Activated B cell treated with CpG ODN at 0.5 μM for 24 hours (primary cell): Measurements from ENCODE around the gene HELZ. TPM values are rescaled to one million over a fixed set of nuclear protein-coding genes. Genes with fewer than 3 reads are reported as not detected.

Source experiments
- ATAC-seq: fragments of 200-7000 bp; cut with Tn5 transposase; one replicate; pipeline ENCODE4 v1.10.0; 2021; ENCODE audit warnings: low read depth, mild to moderate bottlenecking, moderate library complexity
- CTCF ChIA-PET: fragments of 350-600 bp; sonication (Branson Sonifier 250); formaldehyde crosslinking; loops from one replicate; lab custom pipeline; 2021; ENCODE audit warnings: antibody characterized with exemption; lab: Charles Lee
- POLR2A ChIA-PET: fragments of 350-600 bp; sonication (Branson Sonifier 250); formaldehyde crosslinking; loops from one replicate; lab custom pipeline; 2021; ENCODE audit warnings: antibody characterized with exemption; lab: Charles Lee
- DNase-seq: peaks from one replicate; pipeline ENCODE4 v3.0.0; 2022
- H3K27ac Mint-ChIP-seq: one replicate; pipeline ENCODE4 v1.8.0; 2020; ENCODE audit warnings: mixed read lengths
- H3K27me3 Mint-ChIP-seq: one replicate; pipeline ENCODE4 v1.8.0; 2021; ENCODE audit warnings: mixed read lengths
- H3K36me3 Mint-ChIP-seq: one replicate; pipeline ENCODE4 v1.8.0; 2021; ENCODE audit warnings: low read depth, mixed read lengths
- H3K4me1 Mint-ChIP-seq: one replicate; pipeline ENCODE4 v1.8.0; 2021; ENCODE audit warnings: mixed read lengths
- H3K4me3 Mint-ChIP-seq: one replicate; pipeline ENCODE4 v1.8.0; 2020; ENCODE audit warnings: mild to moderate bottlenecking, mixed read lengths
- H3K9me3 Mint-ChIP-seq: one replicate; pipeline ENCODE4 v1.8.0; 2020; ENCODE audit warnings: mixed read lengths
- intact Hi-C: fragments of 100-400 bp; cut with micrococcal nuclease; formaldehyde crosslinking; loops from one replicate; pipeline ENCODE4 v1.15.1; 2024
- total RNA-seq: library from RNA; stranded (reverse); gene quantifications from 2 replicates; pipeline ENCODE4 v1.2.3, GENCODE V29; 2022
- TF ChIP-seq, protein P1 (sequence below): fragments of 200-600 bp; IDR thresholded peaks from one replicate; pipeline ENCODE4 v1.8.0; 2022; ENCODE audit warnings: antibody characterized with exemption, mild to moderate bottlenecking

HELZ gene
- total RNA-seq, 1 donor from 2014 or later = 69.7 TPM

DNA sequence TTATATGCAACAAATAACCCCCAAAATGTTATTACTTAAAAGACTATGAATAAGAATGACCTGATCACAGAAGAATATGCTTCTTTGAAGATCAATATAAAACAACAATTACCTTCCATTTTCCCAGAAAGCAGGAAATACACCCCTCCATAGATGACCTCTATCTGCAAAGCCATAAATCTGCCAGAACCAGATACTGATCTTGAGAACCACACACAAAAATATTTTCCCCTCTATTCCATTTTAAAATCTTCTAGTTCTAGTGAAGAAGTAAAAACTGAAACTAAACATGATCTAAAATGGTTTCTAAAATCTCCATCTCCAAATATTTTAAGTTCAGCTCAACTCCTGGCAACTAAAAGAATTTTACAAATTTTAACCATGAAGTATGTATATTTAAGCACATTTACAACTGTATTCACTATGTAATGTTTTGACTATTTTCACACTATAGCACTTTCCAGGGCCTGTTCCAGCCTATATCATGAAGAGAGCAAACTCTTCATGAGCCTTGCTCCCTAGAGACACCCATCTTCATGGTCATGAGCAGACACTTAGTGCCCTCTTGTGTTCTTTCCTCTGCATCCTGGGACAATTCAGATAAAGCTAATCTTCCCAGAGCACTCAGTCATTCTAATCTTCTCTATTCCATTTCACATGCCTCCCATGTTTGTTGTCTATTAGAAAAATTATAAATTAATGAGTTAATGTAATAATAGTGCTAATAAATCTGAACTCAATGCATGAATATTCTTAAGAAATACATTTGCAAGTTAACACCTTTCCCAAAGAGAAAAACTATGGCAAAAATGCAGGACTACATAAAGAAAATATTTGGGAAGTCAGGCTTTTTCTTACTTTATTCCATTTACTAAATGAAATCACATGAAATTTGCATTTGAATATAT, 87.0 kb downstream of the HELZ start:
- H3K36me3 Mint-ChIP-seq = peaks cover 56% of the 10 kb centered on the region
- no peaks in the 10 kb centered on the region for H3K27me3 Mint-ChIP-seq
- TF ChIP-seq, protein P1, sequence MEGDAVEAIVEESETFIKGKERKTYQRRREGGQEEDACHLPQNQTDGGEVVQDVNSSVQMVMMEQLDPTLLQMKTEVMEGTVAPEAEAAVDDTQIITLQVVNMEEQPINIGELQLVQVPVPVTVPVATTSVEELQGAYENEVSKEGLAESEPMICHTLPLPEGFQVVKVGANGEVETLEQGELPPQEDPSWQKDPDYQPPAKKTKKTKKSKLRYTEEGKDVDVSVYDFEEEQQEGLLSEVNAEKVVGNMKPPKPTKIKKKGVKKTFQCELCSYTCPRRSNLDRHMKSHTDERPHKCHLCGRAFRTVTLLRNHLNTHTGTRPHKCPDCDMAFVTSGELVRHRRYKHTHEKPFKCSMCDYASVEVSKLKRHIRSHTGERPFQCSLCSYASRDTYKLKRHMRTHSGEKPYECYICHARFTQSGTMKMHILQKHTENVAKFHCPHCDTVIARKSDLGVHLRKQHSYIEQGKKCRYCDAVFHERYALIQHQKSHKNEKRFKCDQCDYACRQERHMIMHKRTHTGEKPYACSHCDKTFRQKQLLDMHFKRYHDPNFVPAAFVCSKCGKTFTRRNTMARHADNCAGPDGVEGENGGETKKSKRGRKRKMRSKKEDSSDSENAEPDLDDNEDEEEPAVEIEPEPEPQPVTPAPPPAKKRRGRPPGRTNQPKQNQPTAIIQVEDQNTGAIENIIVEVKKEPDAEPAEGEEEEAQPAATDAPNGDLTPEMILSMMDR = no peak
- no peak for ATAC-seq
- no peak for DNase-seq
- ChIA-PET CTCF (no interaction called here), POLR2A (no interaction called here)
- no peaks in the 10 kb centered on the region for H3K9me3 Mint-ChIP-seq
- H3K27ac Mint-ChIP-seq = no peak overlapping the region
- H3K4me1 Mint-ChIP-seq = no peaks in the 10 kb centered on the region
- intact Hi-C loops = no loop called here
- H3K4me3 Mint-ChIP-seq = no peak overlapping the region

DNA sequence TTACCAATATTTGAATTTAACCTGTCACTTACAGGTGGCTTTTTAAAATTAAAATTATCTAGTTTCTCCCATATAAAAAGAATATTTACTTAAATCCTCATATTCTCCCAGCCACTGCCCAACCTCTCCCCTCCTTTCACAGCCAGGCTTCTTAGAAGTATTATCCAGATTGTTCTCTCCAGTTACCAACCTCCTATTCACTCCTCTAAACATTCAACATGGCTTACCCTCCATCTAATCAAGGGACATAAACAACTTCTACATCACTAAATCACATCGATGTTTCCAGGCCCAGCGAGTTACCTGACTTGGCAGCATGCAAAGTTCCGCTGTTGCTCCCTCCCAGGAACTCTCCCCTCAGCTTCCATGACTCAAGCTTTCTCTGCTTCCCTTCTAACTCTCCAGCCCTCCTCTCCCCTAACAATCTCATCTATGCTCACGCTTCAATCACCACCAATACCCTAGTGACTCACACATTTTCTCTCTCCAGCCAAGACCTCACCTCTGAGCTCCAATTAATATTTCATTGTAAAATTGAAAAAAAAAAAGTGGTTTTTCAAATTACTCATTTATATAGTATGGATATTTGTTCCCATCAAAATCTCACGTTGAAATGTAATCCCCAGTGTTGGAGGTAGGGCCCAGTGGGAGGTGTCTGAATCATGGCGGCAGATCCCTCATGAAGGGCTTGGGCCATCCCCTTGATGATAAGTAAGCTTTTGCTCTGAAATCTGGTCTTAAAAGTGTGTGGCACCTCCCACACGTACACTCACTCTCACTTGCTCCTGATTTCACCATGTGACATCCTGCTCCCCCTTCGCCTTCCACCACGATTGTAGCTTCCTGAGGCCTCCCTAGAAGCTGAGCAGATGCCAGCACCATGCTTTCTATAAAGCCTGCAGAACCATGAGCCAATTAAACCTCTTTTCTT, 88.5 kb downstream of the HELZ start:
- CTCF ChIA-PET = no interaction called here
- Mint-ChIP-seq H3K4me1 (no peaks in the 10 kb centered on the region), H3K27me3 (no peaks in the 10 kb centered on the region), H3K27ac (no peak overlapping the region), H3K36me3 (peaks cover 61% of the 10 kb centered on the region), H3K9me3 (no peaks in the 10 kb centered on the region), H3K4me3 (no peak overlapping the region)
- POLR2A ChIA-PET = no interaction called here
- DNase-seq (no peak), ATAC-seq (no peak)
- intact Hi-C loops = no loop called here
- TF ChIP-seq, protein P1 = no peak

DNA sequence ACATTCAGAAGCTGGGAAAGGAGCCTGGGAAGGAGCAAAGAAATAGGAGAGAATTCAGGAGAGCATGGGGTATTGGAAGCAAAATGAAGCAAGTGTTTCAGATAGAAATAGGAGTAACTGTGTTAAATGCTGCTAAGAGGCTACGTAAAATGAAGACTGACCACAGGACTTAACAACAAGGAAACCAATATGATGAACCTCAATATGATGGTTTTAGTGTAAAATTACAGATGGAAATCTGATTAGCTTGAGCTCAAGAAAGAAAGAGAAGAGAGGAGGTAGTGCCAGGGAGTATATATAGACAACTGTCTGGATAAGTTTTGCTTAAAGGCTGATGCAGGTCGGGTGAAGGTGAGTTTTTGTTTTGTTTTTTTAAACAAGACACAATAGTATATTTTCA, 92.2 kb downstream of the HELZ start:
- Mint-ChIP-seq H3K9me3 (no peaks in the 10 kb centered on the region), H3K4me3 (no peak overlapping the region), H3K27ac (no peak overlapping the region), H3K4me1 (no peaks in the 10 kb centered on the region), H3K27me3 (no peaks in the 10 kb centered on the region), H3K36me3 (peaks cover 58% of the 10 kb centered on the region)
- ChIA-PET CTCF (no interaction called here), POLR2A (interaction anchor here (0.7 kb wide), 1 partner anchor 14 kb away, joined by 4 read pairs; no protein-coding TSS in a partner anchor)
- ATAC-seq (no peak), DNase-seq (no peak)
- intact Hi-C loops = no loop called here
- TF ChIP-seq, protein P1 = no peak

DNA sequence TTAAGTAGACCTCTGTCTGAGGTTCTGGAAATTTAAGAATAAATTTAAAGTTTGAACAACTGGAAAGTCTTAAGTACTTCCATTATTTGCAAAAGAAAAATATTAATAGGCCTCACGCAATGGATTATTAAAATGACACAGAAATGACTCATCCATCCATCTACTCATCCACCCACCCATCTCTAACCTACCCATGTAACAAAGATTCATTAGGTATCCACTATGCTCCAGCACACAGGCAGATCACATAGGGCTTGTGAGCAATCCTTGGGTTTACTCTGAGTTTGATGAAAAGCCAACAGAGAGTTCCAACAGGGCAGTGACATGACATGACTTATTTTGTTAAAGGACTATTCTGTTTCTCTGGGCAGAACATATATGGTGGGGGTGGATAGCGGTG, 93.3 kb downstream of the HELZ start:
- no peak for DNase-seq
- no peak overlapping the region for H3K4me3 Mint-ChIP-seq
- no peak overlapping the region for H3K27ac Mint-ChIP-seq
- no peaks in the 10 kb centered on the region for H3K9me3 Mint-ChIP-seq
- ATAC-seq = no peak
- TF ChIP-seq, protein P1 = no peak
- intact Hi-C loops = no loop called here
- ChIA-PET CTCF (no interaction called here), POLR2A (no interaction called here)
- H3K27me3 Mint-ChIP-seq = no peaks in the 10 kb centered on the region
- H3K36me3 Mint-ChIP-seq = peaks cover 61% of the 10 kb centered on the region
- no peaks in the 10 kb centered on the region for H3K4me1 Mint-ChIP-seq

DNA sequence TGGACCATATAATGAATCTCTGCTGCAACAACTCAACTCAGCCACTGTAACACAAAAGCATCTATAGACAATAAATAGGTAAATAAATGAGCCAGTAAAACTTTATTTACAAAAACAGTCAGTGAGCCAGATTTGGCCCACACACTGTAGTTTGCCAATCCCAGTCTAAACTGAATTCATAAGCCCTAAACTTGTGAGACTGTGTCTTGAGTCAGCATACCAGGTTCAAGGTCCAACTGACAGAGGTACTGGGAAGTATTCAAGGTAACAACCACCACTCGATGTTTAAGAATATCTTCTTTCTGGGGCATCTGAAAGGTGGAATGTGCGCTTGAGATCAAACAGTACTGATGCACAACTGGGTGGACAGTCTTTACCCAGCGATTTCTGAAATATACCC, 94.2 kb downstream of the HELZ start:
- H3K4me1 Mint-ChIP-seq = no peaks in the 10 kb centered on the region
- H3K27me3 Mint-ChIP-seq = no peaks in the 10 kb centered on the region
- ChIA-PET CTCF (no interaction called here), POLR2A (no interaction called here)
- no peak overlapping the region for H3K4me3 Mint-ChIP-seq
- TF ChIP-seq, protein P1 = no peak
- intact Hi-C loops = no loop called here
- no peak overlapping the region for H3K27ac Mint-ChIP-seq
- ATAC-seq = no peak
- no peaks in the 10 kb centered on the region for H3K9me3 Mint-ChIP-seq
- DNase-seq = no peak
- H3K36me3 Mint-ChIP-seq = peaks cover 63% of the 10 kb centered on the region
